Measurements from ENCODE around the gene TOX4.

DNA sequence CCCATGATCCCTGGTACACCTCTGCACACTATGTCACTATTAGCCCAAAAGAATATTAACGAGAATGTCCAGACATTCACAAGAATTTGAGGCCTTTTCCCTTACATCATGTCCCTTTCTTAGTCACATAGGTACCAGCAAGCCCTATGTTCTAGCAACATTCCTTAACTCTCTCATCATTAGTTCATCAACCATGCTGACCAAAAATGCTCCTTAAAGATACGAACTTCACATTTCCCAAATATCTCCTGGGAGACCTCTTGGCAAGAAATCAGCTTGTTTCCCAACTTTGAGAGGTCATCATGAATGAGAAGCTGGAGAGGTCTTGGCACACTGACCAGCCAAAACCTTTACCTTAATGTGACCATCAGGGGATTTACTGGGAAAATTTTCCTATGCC, 44.5 kb downstream of the TOX4 start:
- TF ChIP-seq CTCF (IDR thresholded peaks at IDR 0.05) (no peak), POLR2A (IDR thresholded peaks at IDR 0.05) (no peak)
